Stimulated activated naive B cell treated with anti-CD40 and anti-IgM and Interleukin-4, amounts not matched to agents 10 μg/mL and 1 μg/mL and 100 μg/mL, for 72 hours (primary cell): ENCODE measurements around the gene CABLES1.

Source experiments
- ATAC-seq, 2 donors: fragments of 150-1000 bp; cut with Tn5 transposase; replicated peaks; 2 replicates each; pipeline ENCODE4 v1.10.0; 2021; ENCODE audit warnings: moderate library complexity in 1 of 2
- DNase-seq: peaks from one replicate; pipeline ENCODE4 v3.0.0; 2021
- H3K27ac Mint-ChIP-seq: one replicate; pipeline ENCODE4 v1.8.0; 2022; ENCODE audit warnings: mild to moderate bottlenecking, mixed read lengths
- H3K27me3 Mint-ChIP-seq, 2 donors: one replicate each; pipeline ENCODE4 v1.8.0; 2022; ENCODE audit warnings: mixed read lengths in 2 of 2
- H3K36me3 Mint-ChIP-seq, 2 donors: one replicate each; pipeline ENCODE4 v1.8.0; 2022; ENCODE audit warnings: mixed read lengths in 2 of 2, mild to moderate bottlenecking in 1 of 2
- H3K4me1 Mint-ChIP-seq, 2 donors: one replicate each; pipeline ENCODE4 v1.8.0; 2022; ENCODE audit warnings: mixed read lengths in 2 of 2, mild to moderate bottlenecking in 1 of 2
- H3K4me3 Mint-ChIP-seq, 2 donors: one replicate each; pipeline ENCODE4 v1.8.0; 2022; ENCODE audit warnings: mild to moderate bottlenecking in 2 of 2, mixed read lengths in 2 of 2, moderate library complexity in 1 of 2
- H3K9me3 Mint-ChIP-seq, 2 donors: one replicate each; pipeline ENCODE4 v1.8.0; 2022; ENCODE audit warnings: mixed read lengths in 2 of 2, mild to moderate bottlenecking in 1 of 2

CABLES1 gene

GRCh38 chr18:23209796-23210195, 74.5 kb downstream of the CABLES1 start:
- H3K4me1 Mint-ChIP-seq, result peaks cover 14 to 24% of the 10 kb centered on the region in 2 donors
- H3K9me3 Mint-ChIP-seq, result peaks cover 5 to 11% of the 10 kb centered on the region in 2 donors
- no peak for DNase-seq
- H3K4me3 Mint-ChIP-seq, result no peak overlapping the region
- H3K27me3 Mint-ChIP-seq, result peaks cover 0 to 3% of the 10 kb centered on the region in 2 donors
- H3K36me3 Mint-ChIP-seq, result peaks cover 31 to 51% of the 10 kb centered on the region in 2 donors
- ATAC-seq, result no peak
- no peak overlapping the region for H3K27ac Mint-ChIP-seq

GRCh38 chr18:23210526-23210925, 75.2 kb downstream of the CABLES1 start:
- ATAC-seq, result no peak
- Mint-ChIP-seq H3K4me3 (no peak overlapping the region), H3K36me3 (peaks cover 30 to 49% of the 10 kb centered on the region in 2 donors), H3K4me1 (peaks cover 12 to 24% of the 10 kb centered on the region in 2 donors), H3K27me3 (peaks cover 0 to 3% of the 10 kb centered on the region in 2 donors), H3K9me3 (peaks cover 5 to 11% of the 10 kb centered on the region in 2 donors), H3K27ac (no peak overlapping the region)
- no peak for DNase-seq

DNA sequence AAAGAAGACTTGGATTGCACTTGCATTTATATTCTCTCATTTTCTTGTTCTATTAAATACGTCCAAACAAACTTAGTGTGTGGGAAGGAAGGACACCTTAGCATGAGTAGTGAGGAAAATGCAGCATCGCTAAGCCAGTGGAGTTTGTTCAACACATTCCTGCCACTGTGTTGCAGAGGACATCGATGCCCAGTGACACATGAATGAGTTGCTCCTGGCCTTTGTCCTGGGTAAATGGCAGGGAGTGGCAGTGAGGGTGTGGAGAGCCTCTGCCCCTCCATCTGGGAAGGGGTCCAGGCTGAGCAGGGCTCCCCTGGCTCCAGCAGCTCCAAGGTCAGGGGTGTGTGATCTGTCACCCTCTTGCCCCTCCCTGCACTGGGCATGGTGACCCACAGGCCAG, 75.9 kb downstream of the CABLES1 start:
- no peak for DNase-seq
- Mint-ChIP-seq H3K9me3 (peaks cover 5 to 11% of the 10 kb centered on the region in 2 donors), H3K27me3 (peaks cover 0 to 3% of the 10 kb centered on the region in 2 donors), H3K36me3 (peaks cover 28 to 50% of the 10 kb centered on the region in 2 donors), H3K27ac (no peak overlapping the region), H3K4me1 (peaks cover 8 to 20% of the 10 kb centered on the region in 2 donors), H3K4me3 (no peak overlapping the region)
- no peak for ATAC-seq

DNA sequence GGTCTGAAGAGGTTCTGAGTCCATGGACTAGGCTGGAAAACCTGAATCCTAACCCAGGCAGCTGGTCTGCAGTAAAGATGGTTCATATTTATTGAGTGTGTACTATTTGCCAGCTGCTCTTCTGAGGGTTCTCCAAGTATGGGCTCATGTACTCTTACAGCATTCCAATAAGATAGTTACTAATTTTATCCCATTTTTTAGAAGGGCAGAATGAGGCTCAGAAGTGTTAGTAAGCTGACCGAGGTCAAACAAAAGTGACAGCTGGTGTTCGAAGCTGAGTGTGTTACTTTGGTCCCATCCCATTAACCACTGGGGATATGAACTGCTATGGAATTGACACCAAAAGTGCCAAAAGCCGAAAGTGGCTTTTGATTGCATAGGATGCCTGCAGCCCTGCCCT, 76.9 kb downstream of the CABLES1 start:
- H3K4me3 Mint-ChIP-seq, result no peak overlapping the region
- peaks cover 23 to 46% of the 10 kb centered on the region in 2 donors for H3K36me3 Mint-ChIP-seq
- no peak for DNase-seq
- H3K4me1 Mint-ChIP-seq, result peaks cover 5 to 15% of the 10 kb centered on the region in 2 donors
- no peak for ATAC-seq
- H3K9me3 Mint-ChIP-seq, result peaks cover 5 to 11% of the 10 kb centered on the region in 2 donors
- peaks cover 0 to 3% of the 10 kb centered on the region in 2 donors for H3K27me3 Mint-ChIP-seq
- no peak overlapping the region for H3K27ac Mint-ChIP-seq

- H3K9me3 Mint-ChIP-seq, result peaks cover 5 to 9% of the 10 kb centered on the region in 2 donors
Observed at GRCh38 chr18:23213200-23213599, 77.9 kb downstream of the CABLES1 start.

DNA sequence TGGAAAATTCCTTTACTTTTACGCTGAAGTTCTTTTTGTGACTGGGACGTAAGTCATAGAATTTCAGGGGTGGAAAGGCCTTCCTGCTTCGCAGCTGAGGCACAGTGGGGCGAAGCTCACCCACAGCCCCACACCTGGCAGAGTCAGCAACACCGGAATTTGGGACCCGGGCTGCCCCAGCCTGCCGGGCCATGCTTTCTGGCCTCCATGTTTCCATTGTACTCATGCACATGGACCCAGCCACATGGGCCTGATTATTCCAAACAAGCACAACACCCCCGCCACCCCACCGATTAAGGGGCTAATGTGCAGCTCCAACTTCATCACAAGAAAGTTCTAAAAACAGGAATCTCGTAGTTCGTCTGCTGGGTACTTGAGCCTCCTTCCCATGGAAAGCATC, 82.5 kb downstream of the CABLES1 start:
- Mint-ChIP-seq H3K9me3 (no peaks in the 10 kb centered on the region), H3K36me3 (peaks cover 5 to 21% of the 10 kb centered on the region in 2 donors), H3K4me3 (no peak overlapping the region), H3K27ac (no peak overlapping the region), H3K27me3 (peaks cover 0 to 4% of the 10 kb centered on the region in 2 donors), H3K4me1 (peaks cover 0 to 12% of the 10 kb centered on the region in 2 donors)
- ATAC-seq, result no peak
- DNase-seq, result no peak

More at GRCh38 chr18:23213200-23213599, 77.9 kb downstream of the CABLES1 start:
- H3K36me3 Mint-ChIP-seq, result peaks cover 18 to 36% of the 10 kb centered on the region in 2 donors
- no peak overlapping the region for H3K4me3 Mint-ChIP-seq
- H3K4me1 Mint-ChIP-seq, result peaks cover 5 to 15% of the 10 kb centered on the region in 2 donors
- no peak overlapping the region for H3K27ac Mint-ChIP-seq
- peaks cover 0 to 3% of the 10 kb centered on the region in 2 donors for H3K27me3 Mint-ChIP-seq
- DNase-seq (no peak), ATAC-seq (no peak)

DNA sequence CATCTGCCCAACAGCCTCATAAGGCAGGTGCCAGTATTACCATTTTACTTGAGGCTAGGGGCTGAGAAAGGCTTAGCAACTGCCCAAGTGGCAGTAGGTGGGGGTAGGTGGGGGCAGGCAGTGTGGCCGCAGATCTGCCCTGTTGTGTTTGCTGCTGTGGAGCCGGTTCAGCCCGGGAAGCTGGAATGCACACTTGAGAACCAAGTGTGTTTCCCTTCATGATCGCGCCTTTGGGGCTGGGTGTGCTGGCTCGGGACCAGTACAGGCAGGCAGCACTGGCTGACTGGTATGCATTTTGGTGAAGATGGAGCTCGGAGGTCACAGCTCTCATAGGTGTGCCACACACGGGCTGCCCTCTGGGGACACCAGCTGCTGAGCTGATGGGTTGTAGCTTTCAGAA, 85.1 kb downstream of the CABLES1 start:
- H3K9me3 Mint-ChIP-seq, result no peaks in the 10 kb centered on the region
- H3K27ac Mint-ChIP-seq, result no peak overlapping the region
- DNase-seq (no peak), ATAC-seq (no peak)
- peaks cover 1 to 18% of the 10 kb centered on the region in 2 donors for H3K36me3 Mint-ChIP-seq
- no peak overlapping the region for H3K4me3 Mint-ChIP-seq
- H3K27me3 Mint-ChIP-seq, result peaks cover 0 to 4% of the 10 kb centered on the region in 2 donors
- H3K4me1 Mint-ChIP-seq, result peaks cover 8 to 27% of the 10 kb centered on the region in 2 donors

- ATAC-seq (no peak), DNase-seq (no peak)
- Mint-ChIP-seq H3K27ac (no peak overlapping the region), H3K36me3 (peaks cover 9 to 25% of the 10 kb centered on the region in 2 donors), H3K27me3 (peaks cover 0 to under 1% of the 10 kb centered on the region in 2 donors), H3K9me3 (no peaks in the 10 kb centered on the region), H3K4me1 (peaks cover 28 to 60% of the 10 kb centered on the region in 2 donors), H3K4me3 (no peak overlapping the region)
Observed at GRCh38 chr18:23223641-23224040, 88.4 kb downstream of the CABLES1 start.

DNA sequence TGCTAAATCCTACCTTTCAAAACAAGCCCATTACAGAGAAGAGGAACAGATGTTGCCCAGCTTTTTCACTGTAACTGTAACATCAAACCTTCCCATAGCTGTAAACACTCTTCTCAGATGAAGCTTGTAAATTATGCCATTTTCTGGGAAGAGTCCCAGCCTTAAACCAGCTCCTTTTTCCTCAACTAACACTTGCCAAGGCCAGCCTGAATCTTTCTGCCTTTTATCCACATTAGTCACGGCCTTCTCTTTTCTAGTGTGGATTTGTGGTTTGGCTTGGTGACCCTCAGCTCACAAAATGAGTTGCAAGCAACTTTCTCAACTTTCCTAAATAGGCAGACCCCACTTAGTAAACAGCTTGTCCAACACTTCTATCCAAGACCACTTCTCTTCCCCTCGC, 90.2 kb downstream of the CABLES1 start:
- H3K27ac Mint-ChIP-seq, result peak overlapping the region; percentile 48
- H3K36me3 Mint-ChIP-seq, result peaks cover 14 to 24% of the 10 kb centered on the region in 2 donors
- no peak for ATAC-seq
- no peaks in the 10 kb centered on the region for H3K27me3 Mint-ChIP-seq
- no peaks in the 10 kb centered on the region for H3K9me3 Mint-ChIP-seq
- DNase-seq, result no peak
- peak overlapping the region; percentile 19 to 51 for H3K4me3 Mint-ChIP-seq
- H3K4me1 Mint-ChIP-seq, result peaks cover 36 to 75% of the 10 kb centered on the region in 2 donors

GRCh38 chr18:23226391-23226790, 91.1 kb downstream of the CABLES1 start:
- peaks cover 18 to 28% of the 10 kb centered on the region in 2 donors for H3K36me3 Mint-ChIP-seq
- H3K4me1 Mint-ChIP-seq, result peaks cover 42 to 77% of the 10 kb centered on the region in 2 donors
- peak overlapping the region; percentile 97 for H3K27ac Mint-ChIP-seq

DNA sequence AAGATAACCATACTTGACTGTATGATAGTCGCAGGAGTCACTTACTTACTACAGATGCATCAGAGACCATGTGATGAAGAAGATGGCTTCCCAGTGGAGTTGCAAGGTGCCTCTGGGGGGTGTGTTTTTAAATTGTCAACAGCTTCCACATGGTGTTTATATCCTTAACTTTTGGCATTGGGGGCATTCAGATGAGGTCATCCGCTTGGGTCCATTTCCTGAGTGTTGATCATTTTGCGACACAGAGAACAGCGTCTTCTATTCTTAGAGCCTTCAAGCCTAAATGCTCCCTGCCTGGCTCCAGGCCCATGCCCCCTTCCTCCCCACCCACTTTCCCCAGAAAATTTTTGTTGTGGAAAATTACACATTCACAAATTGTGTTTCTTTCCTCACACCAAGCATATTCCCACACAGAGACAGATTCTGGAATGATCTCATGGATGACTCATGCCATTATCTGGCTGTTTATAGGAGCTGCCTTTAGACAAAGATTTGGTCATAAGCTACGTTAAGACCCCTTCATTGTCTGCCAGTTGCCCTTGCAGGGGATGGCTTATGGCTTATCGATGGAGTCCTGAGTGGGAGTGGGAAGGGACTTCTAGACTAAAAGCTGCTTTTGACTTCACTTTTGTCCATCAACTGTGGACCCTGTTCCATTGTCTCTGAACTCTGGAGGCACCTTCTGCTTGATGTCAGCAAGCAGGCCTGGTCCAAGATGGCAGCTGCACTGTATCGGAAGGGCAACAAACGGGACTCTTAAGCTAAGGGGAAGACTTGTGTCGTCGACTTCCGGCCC, 91.8 kb downstream of the CABLES1 start:
- peaks cover 18 to 33% of the 10 kb centered on the region in 2 donors for H3K36me3 Mint-ChIP-seq
- DNase-seq, result no peak
- H3K27ac Mint-ChIP-seq, result peak overlapping the region; percentile 97
- H3K27me3 Mint-ChIP-seq, result no peaks in the 10 kb centered on the region
- H3K4me3 Mint-ChIP-seq, result no peak overlapping the region
- H3K9me3 Mint-ChIP-seq, result no peaks in the 10 kb centered on the region
- no peak for ATAC-seq
- peaks cover 49 to 79% of the 10 kb centered on the region in 2 donors for H3K4me1 Mint-ChIP-seq

More at GRCh38 chr18:23226391-23226790, 91.1 kb downstream of the CABLES1 start:
- ATAC-seq, result no peak
- DNase-seq, result no peak
- no peak overlapping the region for H3K4me3 Mint-ChIP-seq
- H3K9me3 Mint-ChIP-seq, result no peaks in the 10 kb centered on the region
- no peaks in the 10 kb centered on the region for H3K27me3 Mint-ChIP-seq

DNA sequence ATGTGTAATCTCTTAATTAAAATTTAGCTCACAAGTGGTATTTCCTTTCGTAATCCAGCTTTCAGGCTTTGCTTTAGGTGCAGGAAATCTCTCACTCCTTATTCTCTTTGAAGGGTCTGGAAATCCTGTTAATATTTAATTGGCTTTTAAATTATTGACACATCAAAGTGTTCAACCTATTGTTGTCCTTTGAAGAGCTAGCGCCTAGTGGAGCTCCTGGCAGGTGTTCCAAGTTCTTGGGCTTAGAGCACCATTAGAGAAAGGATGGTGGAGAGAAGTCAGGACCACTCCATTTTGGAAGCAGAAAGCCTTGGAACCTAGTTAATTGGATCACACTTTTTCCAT, 92.4 kb downstream of the CABLES1 start:
- Mint-ChIP-seq H3K27me3 (no peaks in the 10 kb centered on the region), H3K9me3 (no peaks in the 10 kb centered on the region), H3K27ac (peak overlapping the region; percentile 97), H3K4me1 (peaks cover 53 to 85% of the 10 kb centered on the region in 2 donors), H3K36me3 (peaks cover 21 to 38% of the 10 kb centered on the region in 2 donors), H3K4me3 (no peak overlapping the region)
- no peak for DNase-seq
- ATAC-seq, result no peak

DNA sequence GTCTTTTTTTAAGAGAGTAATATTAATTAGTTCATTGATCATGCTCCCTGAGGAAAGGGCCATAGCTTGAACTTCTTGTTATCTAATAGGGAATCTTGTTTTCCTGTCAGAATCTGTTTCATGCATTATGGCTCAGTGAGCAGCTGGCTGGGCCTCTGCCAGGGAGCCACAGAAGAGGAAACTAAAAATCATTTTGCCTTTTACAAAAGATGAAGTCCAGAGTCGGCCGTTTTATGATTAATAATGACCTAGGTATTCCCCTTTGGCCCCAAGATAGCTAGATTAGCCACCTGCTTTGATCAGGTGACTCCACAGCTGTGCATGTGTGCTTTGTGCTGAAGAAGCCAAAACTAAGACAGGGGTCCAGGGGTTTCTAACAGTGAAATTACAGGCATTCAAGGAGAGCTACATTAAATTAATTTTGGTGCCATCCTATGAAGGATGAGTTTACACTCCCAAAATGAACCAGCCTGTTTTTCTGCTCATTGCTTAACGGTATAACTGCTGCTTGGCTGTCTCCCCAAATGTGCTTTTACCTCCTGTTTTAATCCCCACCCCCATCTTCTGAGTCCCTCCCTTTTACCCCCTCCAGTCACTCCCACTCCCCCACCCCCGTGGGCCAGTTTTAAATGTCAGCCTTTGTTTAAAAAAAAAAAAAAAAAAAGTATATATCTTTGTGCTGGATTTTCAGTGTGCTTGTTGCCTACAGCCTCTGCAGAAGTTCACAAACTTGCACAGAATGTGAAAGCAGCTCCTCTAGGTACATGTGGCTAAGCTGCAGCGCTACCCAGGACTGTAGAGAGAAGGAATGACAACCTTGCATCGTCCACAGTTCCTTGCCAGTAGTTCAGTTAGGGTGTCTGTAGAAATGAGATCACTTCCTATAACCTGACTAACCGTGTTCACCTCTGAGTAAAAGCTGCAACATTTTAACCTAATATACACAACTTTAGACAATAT, 93.1 kb downstream of the CABLES1 start:
- ATAC-seq (peak; percentile 61), DNase-seq (peak; percentile 60)
- H3K27ac Mint-ChIP-seq, result peak overlapping the region; percentile 97
- H3K4me1 Mint-ChIP-seq, result peaks cover 57 to 89% of the 10 kb centered on the region in 2 donors
- H3K9me3 Mint-ChIP-seq, result no peaks in the 10 kb centered on the region
- peak overlapping the region; percentile 48 to 73 for H3K4me3 Mint-ChIP-seq
- H3K36me3 Mint-ChIP-seq, result peaks cover 25 to 41% of the 10 kb centered on the region in 2 donors
- H3K27me3 Mint-ChIP-seq, result no peaks in the 10 kb centered on the region

DNA sequence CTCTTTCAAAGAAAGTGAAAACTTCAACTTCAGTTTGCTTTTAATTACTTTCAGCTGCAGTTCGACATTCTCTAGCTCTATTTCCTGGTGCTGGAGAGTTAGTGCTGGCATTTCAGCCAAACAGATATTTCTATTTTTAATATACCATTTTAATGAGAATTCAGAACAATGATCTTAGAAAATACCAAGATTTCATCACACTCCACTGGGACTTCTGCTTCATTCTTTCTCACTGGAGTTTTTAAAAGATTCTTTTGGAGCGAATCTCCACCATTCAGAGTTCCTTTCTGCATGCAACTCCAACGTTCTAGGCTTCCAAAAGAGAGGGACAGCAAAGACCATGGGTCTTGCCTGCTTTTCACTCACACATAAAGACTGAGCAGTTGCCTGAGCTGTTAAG, 94.2 kb downstream of the CABLES1 start:
- peaks cover 50 to 82% of the 10 kb centered on the region in 2 donors for H3K4me1 Mint-ChIP-seq
- peak overlapping the region; percentile 97 for H3K27ac Mint-ChIP-seq

More for the DNA sequence above, 94.2 kb downstream of the CABLES1 start:
- no peaks in the 10 kb centered on the region for H3K27me3 Mint-ChIP-seq
- H3K9me3 Mint-ChIP-seq, result no peaks in the 10 kb centered on the region
- ATAC-seq (no peak), DNase-seq (no peak)
- peaks cover 24 to 34% of the 10 kb centered on the region in 2 donors for H3K36me3 Mint-ChIP-seq
- peak overlapping the region in 1 of 2 donors; percentile 23 for H3K4me3 Mint-ChIP-seq
